IPS DF 19.7 (cell line): Measurements from ENCODE around the gene BOC.

ENCODE experiments used
- DNase-seq: peaks from one replicate; pipeline ENCODE4 v3.0.0-alpha.2; 2013; ENCODE audit warnings: low read depth, low spot score

Gene BOC

DNA sequence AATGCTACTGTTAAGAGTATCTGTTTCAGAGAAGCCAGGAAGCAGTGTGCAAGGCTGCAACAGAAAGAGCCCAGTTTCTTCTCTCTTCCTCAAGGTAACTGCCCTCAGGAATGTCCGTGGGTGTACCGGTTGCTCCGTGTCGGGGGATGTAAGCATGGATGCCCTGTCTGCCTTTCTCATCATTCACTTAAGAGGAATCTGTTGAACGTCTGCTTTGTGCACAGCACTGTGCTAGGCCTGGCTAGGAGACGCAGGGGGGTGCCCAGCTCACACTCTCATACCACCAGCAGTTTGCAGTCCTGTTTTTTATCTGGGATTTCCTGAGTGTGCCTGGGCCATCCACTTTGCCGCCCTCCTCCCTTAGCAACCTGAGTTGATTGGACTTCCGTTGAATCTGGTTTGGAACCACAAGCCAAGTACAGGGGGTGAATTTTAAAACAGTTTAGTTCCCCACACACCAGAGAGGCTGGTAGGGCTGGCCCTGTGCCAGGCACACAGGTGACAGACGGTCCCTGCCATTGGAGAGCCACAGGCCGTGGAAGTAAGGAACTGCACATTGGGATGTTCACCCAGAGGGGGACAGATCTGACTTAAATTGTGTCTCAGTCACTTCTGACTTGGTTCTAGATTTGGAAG lies 11.2 kb downstream of the BOC start:
- DNase-seq: no peak

DNA sequence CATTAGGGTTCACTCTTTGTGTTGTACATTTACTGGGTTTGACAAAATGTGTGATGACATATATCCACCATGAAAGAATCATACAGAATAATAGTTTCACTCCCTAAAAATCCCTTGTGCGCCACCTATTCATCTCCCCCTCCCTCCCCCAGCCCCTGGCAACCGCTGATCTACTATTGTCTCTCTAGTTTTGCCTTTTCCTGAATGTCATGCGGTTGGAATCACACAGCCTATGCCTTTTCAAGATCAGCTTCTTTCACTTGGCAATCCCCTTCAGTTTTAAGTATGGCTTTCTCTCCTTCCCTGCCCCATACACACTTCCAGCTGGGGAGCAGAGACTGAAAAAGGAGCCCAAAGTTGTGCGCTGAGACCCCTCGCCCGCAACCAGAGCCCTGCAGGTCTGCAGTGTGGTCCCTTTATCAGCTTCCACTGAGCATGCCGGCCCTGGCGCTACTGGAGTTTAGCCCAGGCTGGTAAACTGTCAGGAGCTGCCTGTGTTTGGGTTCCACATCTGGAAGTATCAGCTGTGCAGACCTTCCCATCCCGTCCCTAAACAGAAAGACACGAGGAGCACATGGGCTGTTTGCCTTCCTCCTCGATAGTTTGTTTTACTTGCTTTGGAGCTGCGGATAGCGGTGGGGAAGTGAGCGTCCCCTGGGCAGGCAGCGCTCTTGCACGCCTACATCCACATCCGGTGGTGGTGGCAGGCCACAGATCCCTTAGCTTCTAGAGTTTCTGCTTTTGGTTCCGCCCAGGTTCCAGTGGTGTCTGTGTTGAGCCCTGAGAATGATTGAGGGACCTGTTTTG lies 12.3 kb downstream of the BOC start:
- no peak for DNase-seq

DNA sequence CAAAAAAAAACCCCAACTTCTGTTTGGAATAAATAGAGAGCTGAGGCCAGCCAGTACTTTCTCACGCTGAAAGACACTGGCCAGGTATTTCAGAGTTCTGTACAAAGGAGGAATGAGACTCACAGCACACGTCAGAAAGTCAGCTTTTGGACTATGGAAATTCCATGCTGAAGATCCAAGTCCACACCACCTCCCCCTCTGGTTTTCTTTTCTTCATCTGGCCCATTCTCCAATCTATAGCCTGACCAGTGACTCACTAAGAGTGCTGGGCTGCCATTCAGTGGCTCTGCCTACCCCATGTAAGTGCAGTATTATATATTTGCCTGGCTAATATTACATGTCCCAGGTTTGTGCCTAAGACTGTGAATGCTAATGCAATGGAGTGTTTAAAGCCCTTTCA lies 13.9 kb downstream of the BOC start:
- no peak for DNase-seq

DNA sequence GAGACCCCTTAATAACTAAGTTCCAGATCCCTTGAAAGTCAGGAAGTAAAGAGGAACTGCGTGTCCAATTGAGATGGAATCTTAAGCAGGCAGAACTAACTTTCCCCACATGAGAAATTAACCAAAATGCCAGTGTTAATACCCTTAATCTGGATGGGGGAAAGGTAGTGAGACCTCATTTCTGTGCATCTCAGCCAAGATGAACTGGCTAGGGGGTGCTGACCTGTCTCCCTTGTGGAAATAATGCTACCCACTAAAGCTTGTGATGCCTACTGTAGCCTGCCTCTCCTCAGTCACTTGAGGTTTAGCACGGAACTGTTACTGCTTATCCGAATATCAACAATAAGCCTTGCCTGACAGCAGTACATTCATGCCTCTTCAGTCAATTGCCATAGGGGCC lies 15.1 kb downstream of the BOC start:
- no peak for DNase-seq

DNA sequence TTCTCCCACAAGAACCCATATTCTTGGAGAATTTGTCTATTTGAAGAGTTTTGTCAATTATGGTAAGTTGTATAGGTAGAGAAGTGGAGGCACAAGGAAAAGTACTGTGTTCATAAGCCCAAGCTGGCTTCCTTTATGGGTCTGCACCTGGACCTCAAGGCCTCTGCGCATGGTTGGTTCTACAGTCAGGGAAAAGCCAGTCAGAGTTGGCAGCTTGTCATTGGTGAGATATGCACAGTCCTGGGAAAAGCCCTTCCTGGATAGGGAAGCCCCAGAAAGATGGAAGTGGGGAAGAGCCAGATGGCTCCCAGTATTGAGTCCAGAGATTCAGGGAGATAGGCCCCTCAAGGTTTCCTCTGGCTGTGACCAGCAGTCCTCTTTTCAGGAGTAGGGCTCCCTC lies 15.8 kb downstream of the BOC start:
- no peak for DNase-seq

DNA sequence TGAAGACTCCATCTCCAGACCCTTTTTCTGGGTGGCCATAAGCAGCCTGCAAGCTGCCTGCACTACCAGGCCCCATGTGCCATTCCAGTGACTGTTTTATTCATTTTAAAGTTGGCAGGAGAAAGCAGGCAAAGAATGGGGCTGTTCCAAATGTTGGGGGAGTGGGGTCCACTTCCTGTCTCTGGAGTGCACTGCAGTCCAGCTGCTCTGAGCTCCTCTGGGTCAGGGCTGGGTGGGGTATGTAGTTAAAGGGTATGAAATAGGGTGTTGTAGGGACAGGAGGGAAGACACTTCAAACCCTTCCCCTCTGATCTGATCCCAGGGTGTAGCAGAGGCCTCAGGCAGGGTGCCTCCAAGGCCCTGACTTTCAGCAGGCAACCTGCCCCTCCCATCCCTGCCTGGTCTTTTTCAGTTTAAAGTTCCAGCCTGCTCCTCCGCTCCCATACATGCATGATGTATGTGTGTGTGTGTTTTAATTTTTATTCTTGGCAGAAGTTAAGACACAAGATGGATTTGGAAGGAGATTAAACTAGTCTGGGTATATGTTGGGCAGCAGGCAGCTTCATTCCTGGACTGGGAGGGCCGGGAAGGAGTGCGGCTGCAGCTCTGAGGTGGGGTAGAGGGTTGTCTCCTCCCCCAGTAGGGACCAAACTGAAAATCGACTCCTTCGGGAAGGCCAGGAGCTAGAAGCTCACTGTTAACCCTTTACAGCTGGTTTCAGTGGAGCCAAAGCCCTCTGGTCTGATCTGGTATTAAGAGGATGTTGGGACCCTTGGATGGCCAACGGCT lies 17.3 kb downstream of the BOC start:
- no peak for DNase-seq

DNA sequence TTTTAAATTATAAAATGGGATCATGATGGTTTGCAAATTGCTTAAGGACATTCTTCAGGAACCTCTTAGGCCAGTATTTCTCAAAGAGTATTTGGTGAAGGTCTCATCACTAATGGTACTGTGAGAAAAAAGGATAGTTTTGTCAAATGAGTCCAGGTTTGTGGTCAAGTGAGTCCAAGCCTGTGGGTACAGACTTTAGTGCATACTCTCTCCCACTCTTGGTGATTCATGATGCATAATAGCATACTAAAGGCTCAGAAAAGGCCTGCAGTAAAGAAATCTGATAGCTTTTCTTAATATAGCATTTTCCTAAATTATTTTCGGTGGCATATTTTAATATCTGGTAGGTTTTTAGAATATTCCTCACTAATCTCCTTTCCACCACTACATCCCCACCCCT lies 20.0 kb downstream of the BOC start:
- DNase-seq: no peak

DNA sequence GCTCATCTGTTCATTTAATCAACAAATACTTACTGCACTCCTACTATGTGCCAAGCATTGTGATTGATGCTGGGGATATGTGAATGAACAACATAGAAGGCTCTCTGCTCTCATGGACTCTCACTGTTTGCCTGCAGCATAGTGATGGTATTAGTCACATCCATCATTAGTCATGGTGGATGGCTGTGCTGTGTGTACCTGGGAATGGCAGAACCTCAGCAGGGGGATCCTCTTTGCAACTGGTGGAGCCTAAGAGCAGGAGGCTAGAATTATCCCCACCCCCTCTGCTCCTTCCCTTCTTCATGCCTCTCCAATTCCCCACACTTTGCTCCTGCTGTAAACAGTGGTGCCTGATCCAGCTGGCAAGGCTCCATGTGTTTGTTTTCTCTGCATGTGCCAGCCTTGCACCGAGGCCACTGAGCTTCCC lies 20.5 kb downstream of the BOC start:
- DNase-seq: no peak

DNA sequence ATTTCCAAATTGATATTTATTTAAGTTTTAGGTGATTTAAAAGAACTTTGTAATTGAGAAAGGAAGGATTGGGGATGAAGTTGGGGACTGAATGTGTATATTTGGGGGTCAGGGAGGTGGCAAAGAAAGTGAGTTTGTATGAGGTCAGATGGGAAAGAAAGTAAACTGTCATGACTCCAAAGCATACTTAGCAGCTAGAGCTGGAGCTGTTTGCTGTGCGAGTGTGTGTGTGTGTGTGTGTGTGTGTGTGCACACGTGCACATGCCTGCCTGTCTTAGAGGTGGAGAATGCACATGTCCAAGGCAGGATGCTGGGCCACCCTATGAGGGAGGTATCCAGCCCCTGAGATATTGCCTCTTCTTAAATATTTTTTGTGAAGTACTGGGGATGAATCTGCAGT lies 21.0 kb downstream of the BOC start:
- DNase-seq: no peak

DNA sequence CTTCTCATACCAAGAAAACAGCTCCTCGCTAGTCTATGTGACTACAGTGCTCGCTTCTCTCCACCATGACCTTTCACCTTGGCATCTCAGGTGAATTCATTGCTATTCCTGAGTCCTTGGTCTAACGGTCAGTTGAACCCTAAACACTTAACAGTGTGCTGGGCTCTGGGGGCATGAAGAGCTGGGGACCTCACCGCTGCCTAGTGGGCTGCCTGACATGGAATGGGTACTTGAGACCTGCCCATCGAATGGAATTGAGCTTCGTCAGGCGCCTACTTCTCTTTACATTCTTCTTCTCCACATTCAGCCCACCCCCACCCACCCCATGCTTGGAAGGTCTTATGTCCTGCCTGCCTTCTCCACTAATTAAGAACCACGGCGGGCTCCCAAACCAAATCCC lies 22.1 kb downstream of the BOC start:
- no peak for DNase-seq

DNA sequence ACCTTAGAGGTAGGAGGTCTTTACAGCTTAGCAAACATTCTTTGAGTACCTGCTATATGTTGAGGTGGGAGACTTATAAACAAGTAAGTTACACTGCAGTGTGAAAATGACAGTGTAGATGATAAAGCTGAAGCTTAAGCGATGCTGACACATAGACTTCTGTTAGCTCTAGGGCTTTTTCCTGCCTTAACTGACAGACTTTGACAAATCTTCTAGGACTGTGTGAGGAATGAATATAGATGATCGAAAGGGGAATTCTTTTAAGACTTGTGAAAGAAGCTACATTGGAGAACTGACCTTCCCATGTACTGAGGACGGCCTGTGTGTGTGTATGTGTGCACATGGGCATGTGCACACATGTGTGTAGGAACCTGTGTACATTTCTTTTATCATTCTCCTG lies 22.7 kb downstream of the BOC start:
- no peak for DNase-seq

DNA sequence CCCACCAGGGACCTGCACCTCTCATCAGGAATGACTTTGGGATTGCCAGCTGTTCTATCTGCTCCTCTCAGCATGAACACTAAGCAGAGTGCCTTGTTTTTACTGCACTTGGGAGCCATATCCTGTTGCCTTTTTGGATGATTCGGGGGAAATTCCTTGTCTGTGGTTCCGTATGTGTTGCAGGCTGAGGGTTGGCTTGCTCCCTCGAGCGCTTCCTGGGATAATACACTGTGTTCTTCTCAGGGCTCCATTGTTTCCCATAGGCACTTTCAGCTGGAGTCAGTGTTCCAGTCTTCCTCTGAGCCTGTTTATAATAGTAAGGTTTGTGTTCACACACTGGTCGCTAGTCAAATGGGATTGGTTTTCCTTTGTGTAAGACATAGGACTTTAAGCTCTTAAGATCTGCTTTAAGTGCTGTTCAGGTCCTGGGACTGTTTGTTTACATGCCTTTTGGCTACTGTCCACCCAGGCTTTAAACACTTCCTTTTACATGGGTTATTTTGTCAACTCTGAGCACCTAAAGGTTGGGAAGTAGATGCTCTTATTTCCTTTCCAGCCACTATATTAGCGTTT lies 23.4 kb downstream of the BOC start:
- no peak for DNase-seq

DNA sequence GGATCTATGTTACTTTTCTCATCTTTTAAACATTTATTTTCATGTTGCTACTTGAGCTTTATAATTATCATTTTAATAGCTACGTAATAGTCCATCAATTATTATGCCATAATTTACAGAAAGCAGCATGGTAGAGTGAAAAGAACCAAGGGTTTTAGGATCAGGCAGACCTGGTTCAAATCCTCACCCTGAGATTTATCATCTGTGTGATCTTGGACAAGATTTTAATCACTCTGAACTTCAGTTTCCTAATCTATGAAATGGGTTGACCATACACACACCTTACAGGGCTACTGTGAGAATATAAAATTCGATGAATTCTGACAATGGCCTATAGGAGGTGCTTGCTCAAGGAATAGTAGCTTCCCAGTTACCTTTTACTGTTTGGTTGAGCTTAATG lies 27.1 kb downstream of the BOC start:
- DNase-seq: no peak

DNA sequence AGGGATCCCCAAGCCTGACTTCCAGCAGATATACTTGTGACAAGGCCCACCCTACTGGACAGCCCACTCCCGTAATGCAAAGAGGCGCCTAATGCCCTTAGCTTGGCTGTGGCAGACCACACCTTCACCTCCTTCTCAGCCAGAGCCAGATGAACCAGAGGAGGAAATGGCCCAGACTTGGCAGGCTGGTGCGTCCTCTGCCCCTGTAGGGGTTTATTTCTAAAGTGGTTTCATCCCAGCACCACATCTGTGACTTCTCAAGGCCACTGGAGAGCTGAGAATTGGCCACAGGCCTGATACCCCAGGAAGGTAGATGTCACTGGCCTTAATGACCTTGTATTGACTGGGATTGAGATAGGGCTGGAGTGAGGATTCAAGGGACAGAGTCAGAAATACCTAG lies 29.5 kb downstream of the BOC start:
- no peak for DNase-seq

DNA sequence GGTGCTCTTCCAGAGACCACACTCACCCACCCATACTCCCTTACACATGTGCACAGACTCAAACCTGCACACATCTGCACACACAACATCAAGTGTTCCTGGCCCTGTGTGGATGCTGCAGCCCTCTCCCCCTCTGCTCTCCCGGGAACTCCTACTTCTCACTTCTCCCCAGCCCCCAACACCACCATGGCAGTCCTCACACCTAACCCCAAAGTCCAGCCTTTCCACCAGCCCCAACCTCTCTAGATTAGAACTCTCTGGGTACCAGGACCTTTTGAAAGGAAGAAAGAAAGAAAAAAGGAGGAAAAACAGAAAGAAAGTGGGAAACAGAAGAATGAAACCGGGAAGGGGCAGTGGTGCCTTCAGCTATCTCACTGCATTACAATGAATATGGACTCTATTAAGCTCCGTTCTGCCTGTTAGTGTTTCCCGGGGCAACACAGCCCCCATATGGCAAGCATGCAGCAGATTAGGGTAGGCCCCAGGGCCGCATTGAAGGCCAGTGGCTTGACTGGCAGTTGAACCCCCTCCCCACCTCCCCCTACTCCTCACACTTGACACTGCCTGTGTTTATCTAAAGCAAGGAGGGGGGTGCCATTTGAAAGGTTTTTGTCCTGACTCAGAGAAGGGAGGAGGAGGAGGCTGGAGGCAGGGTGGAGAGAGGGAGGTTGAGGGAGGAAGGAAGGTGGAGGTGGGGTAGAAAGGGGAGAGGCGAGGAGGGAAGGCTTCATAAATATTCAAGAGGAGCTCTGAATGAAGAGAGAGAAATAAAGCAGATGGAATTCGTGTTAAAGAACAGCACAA lies 30.1 kb downstream of the BOC start:
- DNase-seq: peak; percentile 74

DNA sequence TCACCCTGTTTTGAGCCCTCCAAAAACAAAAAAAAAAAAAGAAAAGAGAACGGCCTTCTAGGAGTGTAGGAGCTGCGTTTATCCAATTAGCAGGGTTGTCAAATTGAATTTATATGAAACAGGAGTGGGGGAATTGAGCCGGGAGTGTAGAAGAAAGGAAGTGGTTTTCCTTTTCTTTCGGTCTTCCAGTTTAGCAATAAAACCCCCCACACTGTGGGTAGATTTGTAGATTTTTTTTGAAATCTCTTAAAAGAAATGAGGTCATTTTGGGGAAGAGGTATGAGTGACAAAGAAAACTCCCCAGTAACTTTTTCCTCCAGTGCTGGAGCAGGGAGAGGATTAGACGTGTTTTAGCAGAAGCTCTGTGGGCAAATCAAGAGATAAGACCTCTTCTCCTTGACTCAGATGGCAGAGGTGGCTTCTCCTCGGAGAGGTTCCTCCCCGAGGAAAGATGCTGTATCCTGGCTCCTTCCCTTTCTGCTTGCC lies 30.8 kb downstream of the BOC start:
- no peak for DNase-seq

DNA sequence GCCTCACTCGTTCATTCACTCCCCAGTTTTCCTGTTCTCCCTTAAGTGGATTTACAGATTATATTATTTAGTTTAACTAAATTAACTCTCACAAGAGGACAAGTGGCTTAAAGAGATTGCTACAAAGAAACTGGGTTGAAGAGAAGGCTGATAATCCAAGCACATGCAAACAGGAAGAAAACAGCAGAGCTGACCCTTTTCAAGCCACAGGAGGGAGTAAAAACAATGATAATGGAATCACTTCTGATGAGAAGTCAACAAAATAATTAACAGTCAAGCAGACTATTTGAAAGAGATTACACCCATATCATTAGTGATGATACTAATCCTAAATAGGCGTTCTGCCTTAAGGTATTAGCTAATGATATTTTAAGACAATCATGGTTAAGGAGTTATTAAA lies 31.7 kb downstream of the BOC start:
- no peak for DNase-seq

DNA sequence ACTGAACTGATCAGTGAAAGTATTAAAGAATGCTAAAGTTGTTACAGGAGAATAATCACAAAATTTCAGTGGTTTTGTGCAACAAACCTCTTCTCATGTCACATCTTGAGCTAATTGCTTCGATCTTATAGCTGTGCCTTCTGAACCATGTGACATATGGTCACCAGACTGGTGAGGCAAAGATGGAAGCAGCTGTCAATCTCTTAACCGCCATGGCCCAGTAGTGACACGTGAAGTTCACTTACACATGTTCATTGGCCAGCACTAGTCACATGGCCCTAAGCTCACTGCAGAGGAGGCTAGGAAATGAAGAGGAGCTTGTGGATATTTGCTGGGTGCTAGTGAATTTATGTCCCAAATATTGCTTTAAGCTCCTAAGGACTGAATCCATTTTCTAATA lies 32.5 kb downstream of the BOC start:
- no peak for DNase-seq

DNA sequence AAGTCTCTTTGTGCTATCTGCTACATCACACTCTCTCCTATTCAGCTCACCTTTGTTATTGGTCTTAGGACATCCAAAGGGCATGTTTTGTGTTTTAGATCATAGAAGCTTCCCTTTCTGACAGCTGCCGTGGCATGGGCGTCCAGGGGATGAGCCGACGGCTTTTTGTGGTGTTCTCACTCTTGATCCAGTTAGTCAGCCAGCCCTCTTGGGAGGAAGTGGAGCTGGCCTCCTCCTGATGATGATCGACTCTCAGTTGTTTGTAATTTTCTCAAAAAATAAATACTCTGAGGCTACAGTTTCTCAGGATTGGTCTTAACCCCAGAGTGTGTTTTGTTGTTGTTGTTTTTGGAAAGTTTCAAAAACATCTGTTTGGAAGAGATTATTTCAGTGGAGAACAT lies 34.4 kb downstream of the BOC start:
- DNase-seq: no peak

DNA sequence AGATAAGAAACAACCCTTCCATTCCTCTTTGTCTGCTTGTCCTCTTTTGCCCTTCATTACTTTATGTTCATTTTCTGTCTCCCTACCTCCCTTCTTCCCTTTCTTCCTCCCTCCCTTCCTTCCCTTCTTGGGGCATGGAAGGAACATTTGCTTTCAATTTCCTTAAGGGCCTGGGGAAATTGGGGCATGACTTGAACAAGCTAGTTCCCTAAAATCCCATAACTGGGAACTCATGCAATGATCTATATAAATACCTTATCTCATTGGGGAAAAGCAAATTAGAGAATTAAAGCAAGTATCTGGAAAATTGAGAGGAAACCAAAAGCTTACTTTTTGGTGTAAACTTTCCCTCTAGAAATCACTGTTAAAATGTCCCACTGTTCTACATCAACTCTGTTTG lies 35.7 kb downstream of the BOC start:
- DNase-seq: no peak

DNA sequence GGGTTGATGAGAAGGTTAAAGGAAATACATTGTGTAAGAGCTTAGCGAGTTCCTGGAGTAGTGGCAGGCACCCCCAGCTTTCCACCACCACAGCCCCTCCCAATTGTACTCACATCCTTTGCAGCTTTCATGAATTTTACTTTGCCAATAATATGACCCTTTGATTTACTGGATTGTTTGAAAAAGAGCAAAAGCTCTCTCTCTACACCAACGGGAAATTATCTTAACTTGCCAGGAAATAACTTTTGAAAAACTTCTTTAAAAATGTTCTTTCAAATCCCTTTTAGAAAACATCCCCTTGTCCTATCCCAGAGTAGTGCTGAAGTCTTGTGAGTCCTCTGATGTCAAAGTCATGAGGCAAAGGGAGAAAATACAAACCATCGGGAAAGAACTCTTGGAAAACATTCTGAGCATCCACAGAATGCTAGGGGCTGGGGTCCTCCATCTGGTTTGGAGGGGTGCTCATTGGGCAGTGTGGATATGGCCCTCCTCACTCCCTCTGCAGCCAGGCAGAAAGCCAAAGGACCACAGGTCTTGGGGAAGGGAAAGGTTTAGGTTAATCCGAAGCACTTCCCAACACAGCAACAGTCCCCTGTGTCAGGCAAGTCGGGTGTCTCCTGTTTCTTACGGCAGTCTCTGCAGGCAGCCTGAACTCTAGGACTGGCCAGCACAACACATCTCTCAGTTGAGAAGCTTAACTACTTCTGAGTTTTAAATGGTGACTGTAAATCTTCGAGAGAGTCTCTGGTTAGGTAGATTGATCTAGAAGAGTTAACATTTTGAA lies 36.5 kb downstream of the BOC start:
- no peak for DNase-seq
